SK-N-DZ (cell line): ENCODE results near the gene MAP3K20.
"Not testable (repeated sequence)": the region's sequence is repeated elsewhere in the genome, so short reads cannot be mapped to it uniquely, and the experiment has no call there.

Source experiments
- DNase-seq: peaks from one replicate; pipeline ENCODE4 v3.0.0-alpha.2; 2015; ENCODE audit warnings: low spot score

MAP3K20 gene

DNA sequence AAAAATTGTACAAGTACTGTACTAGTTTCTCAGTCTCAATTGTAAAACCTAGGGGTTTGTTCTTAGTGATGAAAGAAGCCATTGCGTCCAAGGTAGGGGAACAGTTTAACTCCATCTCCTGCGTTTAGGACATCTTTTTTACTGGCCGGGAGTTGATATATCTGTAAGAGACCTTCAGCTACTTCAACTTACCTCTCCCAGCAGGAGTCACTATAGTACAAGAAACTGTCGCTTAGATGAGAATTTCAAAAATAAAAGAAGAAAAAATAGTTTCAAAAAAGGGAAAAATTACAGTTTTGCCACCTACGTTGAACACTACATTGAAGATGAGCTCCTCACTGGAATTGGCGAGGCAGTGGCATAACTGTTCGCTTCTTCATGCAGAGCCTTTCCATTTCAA lies 122.7 kb downstream of the MAP3K20 start:
- DNase-seq = no peak

DNA sequence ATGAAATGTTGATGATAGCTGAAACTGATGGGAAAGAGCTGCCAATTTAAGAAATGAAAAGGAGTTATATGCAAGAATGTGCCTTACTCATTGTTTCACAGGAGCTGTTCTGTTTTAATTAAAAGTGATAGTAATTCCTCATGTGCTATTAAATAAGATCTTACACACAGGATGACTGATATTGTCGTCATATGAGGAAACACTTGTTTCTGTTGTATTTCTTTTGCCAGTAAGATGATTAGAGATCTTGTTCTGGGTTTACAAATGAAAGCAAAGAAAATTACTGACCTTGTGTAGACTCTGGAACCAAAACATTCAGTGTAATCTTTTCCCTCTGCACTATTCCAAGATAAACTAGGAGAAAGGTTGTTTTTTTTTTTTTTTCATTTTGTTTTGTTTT lies 123.6 kb downstream of the MAP3K20 start:
- DNase-seq = no peak

DNA sequence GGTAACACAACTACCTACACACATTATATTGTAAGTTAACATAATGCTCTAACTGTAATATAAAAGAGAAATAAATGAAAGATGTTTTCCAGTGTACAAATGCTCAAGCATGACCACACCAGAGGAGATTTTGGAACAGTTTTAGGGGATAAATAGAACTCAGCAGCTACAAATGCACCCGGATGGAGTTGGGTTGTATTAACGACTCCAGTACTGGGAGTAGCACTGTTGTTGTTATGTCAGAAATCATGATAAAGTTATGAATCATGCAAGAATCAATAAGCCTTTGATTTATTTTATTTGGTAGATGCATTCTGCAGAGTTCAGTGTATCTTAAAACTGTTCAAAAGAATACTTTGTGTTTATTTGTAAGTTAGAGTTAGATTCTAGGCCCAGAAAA lies 126.9 kb downstream of the MAP3K20 start:
- DNase-seq = no peak

DNA sequence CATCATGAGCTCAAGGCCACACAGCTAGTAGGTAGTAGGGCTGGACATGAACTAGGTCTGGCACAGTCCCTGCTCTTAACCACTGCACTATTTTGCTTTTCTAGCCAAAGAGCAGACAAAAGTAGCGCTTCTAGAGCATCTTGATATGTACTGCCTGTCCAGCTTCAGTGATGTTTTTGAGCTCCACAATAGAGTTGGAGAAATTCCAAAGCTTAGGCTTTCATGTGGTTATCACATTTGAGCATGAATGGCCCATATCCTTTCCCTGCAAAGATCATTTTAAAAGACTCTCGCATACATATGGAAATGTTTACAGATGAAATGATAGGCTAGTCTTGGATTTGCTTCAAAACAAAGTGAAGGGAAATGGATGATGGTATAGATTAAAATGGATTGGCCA lies 128.7 kb downstream of the MAP3K20 start:
- DNase-seq = no peak

DNA sequence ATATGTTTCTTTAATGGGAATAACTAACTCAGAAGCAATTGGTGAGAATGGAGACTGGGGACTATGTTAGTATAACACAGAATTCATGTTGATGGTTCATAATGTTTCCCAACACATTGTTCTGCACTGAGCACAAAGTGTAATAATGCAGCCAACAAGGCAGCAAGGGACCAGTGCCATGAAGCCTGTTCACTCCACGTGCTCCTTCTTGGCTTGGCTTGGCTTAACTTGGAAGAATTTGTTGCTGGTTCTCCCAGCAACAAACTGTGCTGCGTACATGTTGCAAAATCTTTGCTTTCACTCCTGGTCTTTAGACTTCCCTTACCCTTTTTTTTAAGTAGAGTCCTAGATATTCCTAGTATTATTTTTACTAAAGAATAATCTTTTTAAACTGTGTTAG lies 129.7 kb downstream of the MAP3K20 start:
- no peak for DNase-seq

DNA sequence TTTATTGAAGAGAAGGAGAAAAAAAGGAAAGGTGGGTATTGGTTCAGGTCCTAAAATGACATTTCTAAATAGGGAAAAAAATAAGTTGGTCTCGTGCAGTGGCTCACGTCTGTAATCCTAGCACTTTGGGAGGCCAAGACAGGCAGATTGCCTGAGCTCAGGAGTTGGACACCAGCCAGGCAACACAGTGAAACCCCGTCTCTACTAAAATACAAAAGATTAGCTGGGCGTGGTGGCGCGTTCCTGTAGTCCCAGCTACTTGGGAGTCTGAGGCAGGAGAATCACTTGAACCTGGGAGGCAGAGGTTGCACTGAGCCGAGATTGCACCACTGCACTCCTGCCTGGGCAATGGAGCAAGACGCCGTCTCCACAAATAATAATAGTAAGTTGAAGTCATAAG lies 131.5 kb downstream of the MAP3K20 start:
- DNase-seq = not testable (repeated sequence)

DNA sequence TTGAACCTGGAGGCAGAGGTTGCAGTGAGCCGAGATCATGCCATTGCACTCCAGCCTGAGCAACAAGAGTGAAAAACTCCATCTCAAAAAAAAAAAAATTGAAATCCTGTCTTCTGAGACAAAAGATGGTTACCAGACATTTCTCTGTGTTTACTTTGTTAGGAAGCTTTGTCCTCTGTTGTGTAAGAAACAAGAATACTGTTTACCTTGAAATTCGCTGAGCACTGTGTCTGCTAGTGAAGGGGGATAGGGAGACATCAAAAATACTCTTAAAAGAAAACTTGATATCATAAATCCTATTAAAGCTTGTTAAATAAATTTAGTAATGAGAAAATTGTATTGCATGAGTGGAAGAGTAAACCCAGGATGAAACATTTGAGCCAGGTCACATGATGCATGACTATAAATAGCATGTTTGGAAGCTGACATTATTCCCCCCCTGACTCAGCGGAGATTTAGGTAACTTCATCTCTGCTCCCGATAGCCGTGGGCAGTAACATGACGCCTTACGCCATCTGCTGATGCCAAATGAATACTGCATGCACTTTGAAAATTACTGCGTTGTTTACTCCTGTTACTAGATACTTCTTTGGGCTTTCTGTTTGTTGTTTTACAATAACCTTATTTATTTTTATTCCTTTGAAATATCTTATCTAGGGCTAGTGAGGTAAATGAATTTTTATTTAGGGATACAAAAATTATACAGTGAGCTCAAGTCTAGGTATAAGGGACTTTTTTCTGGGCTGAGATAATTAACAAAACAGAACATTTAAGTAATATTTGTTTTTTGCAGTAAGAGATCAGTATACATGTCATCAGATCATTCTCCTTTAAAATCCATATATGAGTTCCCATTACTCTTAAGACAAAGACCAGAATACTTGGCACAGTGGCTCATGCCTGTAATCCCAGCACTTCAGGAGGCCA lies 134.9 kb downstream of the MAP3K20 start:
- peak; percentile 63 for DNase-seq

DNA sequence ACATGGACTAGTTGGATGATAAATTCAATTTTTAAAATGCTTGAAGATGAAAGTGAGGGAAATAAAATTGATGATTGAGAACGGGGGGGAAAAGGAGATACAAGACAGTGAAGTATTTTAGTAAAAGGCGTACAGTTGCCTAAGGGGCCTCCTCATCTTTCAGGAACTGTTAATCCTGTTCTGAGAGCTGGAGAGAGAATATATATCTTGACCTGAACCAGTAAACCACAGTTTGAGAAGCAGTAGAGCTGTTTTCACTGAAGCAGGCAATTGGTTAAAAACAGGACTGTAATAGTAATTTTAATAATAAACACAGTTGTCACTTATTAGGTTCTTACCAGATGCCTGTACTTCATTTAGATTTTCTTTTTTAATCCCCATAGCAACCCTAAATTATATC lies 137.5 kb downstream of the MAP3K20 start:
- no peak for DNase-seq

DNA sequence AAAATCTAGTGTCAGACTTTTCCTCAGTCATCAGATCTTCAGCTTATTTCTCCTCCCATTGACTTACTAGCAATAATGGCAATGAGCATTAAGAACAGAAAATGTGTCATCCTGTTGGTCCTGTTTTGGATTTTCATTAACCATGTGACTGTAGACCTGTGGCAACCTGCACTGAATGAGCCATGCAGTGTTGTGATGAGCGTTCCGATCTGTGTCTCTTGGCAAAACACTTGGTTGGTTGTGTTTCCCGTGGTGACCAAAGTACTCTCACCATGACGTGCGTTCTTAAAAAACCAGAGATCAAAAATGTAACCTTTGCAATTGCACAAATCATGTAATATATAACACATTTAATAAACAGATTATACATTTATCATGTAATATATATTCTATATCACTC lies 138.6 kb downstream of the MAP3K20 start:
- DNase-seq = no peak

DNA sequence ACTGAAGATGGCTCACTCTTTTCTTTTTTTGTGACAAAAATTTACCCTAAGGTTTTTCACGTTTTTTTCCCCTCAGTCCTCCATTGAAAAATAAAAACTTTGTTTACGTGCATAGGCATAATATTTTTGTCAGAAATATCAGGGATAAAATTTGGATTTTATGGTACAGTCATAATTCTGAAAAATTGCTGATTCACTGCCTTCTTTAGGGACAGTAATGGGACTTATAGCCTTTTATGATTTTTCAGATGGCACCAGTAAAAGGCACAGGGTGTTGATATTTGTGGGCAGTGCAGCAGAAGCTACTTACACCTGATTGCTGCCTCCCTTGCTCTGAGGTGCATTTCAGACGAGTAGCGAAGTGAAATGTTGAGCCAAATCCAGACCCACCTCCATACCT lies 139.7 kb downstream of the MAP3K20 start:
- no peak for DNase-seq

DNA sequence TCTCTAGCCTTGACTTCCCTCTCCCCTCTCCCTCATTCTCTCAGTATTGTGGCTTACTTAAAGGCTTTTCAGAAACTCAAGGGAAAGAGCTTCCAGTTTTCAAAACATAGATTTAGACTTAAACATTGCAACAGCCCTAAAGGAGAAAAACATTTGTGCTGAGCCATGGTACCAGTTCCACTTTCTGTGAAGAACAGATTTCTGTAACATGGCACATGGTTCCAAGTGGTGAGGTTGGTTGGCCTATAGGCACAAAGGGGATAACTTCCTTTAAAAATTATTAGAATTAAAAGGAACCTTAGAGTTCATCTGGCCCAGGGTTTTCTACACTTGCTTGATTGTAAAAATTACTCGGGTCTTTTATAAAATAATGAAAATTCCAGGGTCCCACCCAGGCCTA lies 140.4 kb downstream of the MAP3K20 start:
- DNase-seq = no peak

DNA sequence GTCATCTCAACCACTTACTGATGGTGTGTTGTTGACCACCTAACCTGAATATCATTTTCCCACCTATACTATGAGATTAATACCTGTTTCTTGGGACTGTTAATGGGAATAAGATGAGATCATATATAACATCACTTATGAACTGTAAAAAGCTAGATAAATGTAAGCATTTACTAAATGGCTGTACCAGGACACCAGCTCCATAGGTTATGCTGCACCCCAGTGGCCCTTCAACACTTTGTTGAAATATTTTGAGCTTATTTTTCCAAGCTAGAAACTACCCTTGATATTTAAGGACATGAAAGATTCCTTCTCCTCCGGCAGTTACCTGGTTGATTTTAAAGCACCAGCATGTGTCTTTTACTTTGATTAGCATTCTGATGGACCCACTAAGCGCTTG lies 141.0 kb downstream of the MAP3K20 start:
- DNase-seq = no peak

DNA sequence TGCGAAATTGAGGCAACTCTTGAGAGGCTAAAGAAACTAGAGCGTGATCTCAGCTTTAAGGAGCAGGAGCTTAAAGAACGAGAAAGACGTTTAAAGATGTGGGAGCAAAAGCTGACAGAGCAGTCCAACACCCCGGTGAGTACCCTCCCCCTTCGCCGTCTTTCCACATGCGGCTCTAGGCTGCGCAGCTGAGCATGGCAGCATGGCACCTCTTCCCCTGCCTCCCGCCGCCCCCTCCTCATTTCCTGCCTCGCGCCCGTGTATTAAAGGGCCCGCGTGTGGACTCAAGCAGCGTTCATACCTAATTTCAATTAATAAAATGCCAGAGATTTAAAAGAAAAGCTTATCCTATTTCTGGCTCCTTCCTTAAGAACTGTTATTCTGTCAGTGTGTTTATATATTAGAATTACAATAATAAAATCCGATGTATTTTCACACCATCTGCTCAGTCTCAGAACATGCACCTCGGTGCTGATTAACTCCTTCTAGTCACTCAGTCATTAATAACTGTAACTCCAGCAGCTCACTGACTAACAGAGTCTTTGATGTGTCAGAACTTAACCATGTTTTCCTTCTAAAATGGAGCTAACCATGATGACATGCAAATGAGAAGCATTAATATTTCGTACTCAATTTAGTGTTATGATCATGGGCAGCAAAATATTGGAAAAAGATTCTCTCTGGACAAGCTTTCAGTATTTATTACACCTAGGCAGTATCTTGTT lies 141.6 kb downstream of the MAP3K20 start:
- no peak for DNase-seq

DNA sequence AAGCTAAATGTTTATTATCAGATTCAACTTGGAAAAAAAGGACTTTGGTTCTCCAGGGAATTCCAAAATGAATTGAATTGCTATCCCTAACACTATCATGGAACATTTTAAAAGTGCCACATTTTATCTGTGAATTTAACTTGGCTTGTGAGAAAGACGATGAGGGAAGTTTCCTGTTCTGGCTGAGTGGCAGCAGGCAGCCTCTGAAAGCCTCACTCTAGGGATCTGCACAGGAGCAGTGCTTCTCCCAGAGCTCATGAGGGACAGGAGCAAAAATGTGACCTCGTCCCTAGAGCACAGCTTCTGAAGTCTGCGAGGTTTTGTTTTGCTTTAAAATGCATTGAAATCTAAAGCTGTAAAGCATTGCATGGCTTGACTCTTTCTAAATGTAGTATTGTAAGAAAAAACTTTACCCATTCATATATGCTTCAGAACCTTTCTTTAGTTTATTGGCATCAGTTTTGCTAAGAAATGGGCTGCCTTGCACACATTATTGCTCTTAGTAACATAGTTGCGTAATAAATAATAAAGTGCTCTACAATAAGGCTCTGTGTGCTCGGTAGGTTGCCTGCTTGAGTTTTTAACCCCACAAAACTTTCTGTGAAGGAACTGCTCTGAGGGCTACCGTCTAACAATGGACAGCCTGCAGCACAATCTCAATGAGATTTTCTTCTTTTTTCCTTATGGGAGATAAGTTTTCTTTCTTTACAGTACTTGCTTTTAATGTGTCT lies 142.8 kb downstream of the MAP3K20 start:
- no peak for DNase-seq

DNA sequence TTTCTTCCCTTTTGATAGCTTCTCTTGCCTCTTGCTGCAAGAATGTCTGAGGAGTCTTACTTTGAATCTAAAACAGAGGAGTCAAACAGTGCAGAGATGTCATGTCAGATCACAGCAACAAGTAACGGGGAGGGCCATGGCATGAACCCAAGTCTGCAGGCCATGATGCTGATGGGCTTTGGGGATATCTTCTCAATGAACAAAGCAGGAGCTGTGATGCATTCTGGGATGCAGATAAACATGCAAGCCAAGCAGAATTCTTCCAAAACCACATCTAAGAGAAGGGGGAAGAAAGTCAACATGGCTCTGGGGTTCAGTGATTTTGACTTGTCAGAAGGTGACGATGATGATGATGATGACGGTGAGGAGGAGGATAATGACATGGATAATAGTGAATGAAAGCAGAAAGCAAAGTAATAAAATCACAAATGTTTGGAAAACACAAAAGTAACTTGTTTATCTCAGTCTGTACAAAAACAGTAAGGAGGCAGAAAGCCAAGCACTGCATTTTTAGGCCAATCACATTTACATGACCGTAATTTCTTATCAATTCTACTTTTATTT lies 145.6 kb downstream of the MAP3K20 start:
- no peak for DNase-seq

DNA sequence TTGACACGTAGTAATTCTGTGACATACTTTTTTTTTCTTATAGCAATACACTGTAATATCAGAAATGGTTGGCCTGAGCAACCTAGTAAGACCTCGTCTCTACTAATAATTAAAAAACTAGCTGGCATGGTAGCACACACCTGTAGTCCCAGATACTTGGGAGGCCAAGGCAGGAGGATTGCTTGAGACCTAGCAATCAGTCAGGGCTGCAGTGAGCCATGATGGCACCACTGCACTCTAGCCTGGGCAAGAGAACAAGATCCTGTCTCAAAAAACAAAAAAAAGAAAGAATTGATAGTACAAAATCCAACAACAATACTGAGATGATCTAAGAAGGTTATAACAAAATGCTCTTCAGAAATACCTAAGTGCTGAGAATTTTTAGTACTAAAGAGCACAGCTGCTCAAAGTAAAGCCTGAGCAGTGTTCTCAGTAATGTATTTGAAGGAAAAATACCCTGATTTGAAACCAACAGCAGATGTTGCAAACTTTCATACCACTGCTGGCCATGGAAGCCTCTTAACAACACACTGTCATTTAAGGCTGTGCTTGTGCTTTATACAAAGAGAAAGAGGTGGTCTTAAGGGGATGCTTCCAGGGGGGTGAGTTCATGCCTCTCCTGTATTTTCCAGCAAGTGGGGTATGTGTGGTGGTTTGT lies 146.4 kb downstream of the MAP3K20 start:
- DNase-seq = no peak

DNA sequence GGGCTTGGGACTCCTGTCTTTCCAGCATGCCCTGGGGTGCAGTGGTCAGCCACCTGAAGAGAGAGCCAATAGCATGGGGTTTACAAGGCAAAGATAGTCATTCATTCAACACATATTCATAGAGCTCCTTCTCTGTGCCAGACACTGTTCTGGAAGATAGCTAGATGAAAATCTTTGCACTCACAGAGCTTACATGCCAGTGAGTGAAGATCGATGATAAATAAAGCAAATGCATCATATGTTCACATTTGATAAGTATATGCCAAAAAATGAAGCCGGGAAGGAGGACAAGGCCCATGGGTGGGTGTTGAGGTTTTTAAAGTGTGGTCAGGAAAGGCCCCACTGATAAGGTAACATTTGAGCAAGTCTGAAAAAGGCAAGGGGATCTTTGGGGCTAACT lies 148.2 kb downstream of the MAP3K20 start:
- DNase-seq = no peak

DNA sequence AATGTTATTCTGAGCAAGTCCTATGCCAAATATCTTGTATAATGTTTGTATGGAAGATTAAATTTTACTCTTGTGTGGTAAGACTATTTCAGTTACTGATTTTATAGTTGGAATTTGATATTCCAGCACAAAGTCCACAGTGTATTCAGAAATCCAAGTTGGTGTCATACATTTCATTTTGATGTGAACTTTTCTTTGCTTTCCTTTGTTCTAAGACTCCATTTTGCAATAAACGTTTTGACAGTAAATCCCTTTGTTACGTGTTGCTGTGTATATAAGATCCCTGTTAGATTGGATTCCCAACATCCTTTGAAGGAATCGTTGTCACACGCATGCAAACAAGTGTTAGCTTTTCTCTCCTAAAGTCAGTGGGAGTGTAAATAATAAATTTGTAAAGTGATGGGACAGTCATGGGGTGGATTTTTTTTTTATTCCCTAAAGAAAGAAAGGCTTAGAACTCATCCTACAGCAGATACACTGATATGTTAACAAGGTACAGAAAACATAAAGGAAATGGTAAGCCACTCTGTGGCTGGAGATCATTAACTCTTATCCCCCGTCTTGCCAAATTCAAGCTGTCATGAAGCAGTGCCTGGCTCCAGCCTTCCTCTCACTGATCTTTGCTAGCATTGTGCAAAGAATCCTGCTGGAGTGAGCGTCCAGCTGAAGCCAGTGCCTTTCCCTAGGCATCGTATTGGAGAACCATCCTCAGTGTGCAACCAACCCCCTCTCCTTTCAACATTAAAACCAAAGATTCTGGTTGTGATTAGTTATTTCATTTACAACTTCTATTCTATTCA lies 151.5 kb downstream of the MAP3K20 start:
- no peak for DNase-seq

DNA sequence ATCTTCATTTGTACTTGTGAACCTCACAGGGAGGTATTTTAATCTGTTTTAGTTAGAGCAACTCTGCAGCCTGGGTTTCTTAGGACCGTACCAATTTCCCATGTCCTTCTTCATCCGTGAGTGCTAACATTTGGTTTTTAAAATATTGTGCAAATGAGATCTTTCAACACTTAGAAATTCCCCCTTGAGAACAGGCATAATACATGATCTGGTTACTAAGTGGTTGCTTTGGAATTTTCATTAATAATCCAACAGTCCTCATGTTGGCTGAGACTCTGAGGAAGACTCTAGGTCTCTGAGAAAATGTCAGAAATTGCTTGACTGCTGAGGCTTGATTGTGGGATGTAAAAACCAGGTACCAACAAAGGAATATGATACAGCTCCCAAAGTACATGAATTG lies 153.4 kb downstream of the MAP3K20 start:
- no peak for DNase-seq

DNA sequence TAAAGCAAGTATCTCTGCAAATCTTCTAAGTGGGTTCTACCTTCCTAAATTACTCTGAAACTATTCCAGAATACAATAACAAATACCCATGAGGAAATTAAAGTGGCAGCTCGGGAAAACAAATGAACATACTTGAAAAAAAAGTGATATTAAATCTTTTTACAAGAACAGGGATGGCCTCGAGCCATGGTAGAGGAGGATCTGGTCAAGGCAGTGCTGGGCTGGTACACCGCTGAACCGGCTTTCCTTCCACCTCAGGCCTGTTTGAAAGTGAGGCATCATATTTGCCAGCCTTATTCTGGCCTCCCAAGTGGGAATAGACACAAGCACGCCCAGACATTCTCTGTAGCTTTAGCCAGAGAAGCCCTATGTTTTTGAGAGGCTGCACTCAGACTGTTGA lies 154.5 kb downstream of the MAP3K20 start:
- DNase-seq = no peak

DNA sequence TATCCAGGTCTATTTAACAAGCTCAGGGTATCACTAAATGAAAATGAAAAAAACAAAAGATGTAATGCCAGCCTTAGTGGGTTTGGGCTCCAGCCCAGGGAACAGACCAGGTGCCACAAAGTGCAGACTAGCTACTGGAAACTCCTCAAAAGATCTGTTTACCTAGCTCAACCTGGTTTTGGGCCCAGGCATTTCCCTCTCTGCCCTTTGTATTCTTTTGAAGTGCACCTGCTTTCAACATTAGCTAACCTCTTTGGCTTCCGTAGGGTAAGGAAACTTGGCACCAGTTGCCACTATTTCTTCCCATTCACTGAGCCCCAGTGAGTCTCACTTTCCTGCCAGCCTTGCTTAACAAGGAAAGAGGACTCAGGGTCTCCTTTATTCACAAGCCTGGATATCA lies 155.4 kb downstream of the MAP3K20 start:
- no peak for DNase-seq
